ENCODE measurements around the gene RAB11FIP4.

Gene RAB11FIP4

DNA sequence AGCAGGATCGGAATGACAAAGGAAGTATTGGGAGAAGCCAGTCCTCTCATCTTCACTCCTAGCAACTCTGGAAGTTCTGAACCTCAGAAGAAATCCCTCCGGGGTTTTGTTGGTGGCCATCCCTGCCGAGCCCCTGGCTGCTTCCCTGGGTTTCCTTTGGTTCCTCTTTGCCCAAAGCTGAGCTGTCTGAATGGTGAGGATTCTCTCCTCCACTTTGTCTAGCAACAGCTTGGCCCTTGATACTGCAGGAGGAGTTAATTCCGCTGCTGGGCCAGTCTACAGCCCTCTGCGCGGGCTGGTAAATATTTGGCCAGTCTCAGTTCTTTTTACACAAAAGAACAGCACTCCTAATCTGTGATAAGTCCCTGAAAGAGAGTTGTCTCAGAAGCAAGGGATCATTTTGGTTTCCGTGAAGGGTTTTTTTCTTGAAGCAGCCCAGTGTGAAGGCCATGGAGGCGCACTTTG is 170.9 kb downstream of the RAB11FIP4 start:
- no peak overlapping the region for H3K4me3 ChIP-seq (ENCODE audit: low read depth, low read length)
- no peak for DNase-seq (ENCODE audit: low read depth)
- TF ChIP-seq, protein P1, sequence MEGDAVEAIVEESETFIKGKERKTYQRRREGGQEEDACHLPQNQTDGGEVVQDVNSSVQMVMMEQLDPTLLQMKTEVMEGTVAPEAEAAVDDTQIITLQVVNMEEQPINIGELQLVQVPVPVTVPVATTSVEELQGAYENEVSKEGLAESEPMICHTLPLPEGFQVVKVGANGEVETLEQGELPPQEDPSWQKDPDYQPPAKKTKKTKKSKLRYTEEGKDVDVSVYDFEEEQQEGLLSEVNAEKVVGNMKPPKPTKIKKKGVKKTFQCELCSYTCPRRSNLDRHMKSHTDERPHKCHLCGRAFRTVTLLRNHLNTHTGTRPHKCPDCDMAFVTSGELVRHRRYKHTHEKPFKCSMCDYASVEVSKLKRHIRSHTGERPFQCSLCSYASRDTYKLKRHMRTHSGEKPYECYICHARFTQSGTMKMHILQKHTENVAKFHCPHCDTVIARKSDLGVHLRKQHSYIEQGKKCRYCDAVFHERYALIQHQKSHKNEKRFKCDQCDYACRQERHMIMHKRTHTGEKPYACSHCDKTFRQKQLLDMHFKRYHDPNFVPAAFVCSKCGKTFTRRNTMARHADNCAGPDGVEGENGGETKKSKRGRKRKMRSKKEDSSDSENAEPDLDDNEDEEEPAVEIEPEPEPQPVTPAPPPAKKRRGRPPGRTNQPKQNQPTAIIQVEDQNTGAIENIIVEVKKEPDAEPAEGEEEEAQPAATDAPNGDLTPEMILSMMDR (IDR thresholded peaks at IDR 0.05; ENCODE audit: low read depth, low read length, missing control alignments), result no peak

DNA sequence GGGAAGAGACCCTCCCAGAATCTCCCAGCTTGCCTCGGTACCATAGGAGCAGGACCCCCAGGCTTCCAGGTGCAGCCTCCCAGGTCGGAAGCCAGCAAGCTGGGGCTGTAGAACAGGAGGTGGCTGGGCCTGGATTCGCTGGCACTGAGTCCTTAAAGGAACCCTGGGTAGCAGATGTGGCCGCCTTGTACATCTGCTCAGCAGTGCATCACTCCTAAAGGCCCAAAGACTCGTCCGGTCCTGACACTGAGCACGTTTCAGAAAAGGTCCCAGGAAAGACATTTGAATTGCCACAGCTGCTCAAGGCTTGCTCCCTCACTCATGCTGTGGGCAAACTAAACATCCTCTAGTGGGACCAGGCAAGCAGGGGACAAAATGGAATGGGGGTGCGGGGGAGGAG is 172.8 kb downstream of the RAB11FIP4 start:
- TF ChIP-seq, protein P1 (IDR thresholded peaks at IDR 0.05; ENCODE audit: low read depth, low read length, missing control alignments), result no peak
- no peak overlapping the region for H3K4me3 ChIP-seq (ENCODE audit: low read depth, low read length)
- DNase-seq (ENCODE audit: low read depth), result no peak

DNA sequence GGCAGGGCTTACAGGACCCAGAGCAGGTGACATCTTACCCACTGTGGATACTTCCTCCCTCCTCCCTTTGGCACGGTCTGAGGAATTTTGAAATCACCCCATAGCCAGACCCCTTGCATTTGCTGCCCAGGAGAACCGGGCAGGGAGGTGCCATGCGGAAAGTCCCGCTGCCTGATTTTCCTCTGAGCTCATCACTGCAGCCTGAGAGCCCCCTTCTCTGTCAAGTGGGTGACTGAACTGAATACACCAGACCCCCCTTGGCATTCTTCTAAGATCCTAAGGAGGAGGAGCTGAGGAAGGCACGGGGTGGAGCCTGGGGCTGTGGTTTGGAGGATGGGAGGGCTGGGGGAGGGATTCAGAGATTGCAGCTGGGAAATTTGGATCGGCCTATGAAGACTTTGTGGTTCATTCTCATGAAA is 173.4 kb downstream of the RAB11FIP4 start:
- TF ChIP-seq, protein P1 (IDR thresholded peaks at IDR 0.05; ENCODE audit: low read depth, low read length, missing control alignments), result no peak
- H3K4me3 ChIP-seq (ENCODE audit: low read depth, low read length), result no peak overlapping the region
- no peak for DNase-seq (ENCODE audit: low read depth)

DNA sequence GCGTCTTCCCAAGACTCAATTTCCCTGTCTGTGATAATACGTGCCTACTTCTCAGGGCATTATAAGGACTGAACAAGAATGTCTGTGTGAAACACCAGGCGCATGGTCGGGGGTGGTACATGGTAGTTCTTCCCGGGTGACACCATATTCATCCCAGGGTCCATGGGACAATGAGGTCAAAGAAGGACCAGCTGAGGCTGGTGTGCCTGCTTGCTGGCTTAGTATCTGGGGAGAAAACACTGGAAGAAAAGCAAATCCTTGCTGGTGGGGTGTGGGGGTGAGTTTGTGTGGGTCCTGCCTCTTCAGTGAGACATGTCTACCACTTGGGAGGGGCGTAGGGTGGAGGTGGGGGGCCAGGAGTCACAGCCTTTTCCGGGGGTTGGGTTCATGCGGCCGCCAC is 174.2 kb downstream of the RAB11FIP4 start:
- no peak overlapping the region for H3K4me3 ChIP-seq (ENCODE audit: low read depth, low read length)
- DNase-seq (ENCODE audit: low read depth), result no peak
- TF ChIP-seq, protein P1 (IDR thresholded peaks at IDR 0.05; ENCODE audit: low read depth, low read length, missing control alignments), result no peak

DNA sequence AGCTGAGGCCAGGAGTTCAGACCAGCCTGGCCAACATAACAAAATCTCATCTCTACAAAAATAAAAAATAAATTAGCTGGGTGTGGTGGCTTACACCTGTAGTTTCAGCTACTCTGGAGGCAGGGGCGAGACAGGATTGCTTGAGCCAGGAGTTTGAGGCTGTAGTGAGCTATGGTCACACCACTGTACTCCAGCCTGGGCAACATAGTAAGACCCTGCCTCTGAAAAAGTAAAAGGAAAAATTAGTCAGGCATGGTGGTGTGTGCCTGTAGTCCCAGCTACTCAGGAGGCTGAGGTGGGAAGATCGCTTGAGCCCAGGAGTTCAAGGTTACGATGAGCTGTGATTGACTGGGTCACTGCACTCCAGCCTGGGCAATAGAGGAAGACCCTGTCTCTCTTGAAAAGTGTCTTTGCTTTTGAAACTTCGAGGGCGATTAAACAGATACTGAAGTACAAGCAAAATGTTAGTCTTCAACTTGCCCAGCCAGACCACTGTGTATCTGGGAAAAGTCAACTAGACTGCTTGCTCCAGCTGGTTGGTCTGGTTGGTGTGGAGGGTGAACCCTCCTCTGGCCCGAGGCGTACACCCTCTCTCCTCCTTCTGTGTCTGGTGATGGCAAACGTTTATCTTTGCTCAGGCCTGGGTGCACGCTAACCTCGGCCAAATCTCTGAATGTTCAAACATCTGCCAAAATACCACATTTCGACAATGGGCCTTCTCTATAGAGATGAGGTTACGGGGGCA is 174.9 kb downstream of the RAB11FIP4 start:
- TF ChIP-seq, protein P1 (IDR thresholded peaks at IDR 0.05; ENCODE audit: low read depth, low read length, missing control alignments), result no peak
- DNase-seq (ENCODE audit: low read depth), result no peak
- H3K4me3 ChIP-seq (ENCODE audit: low read depth, low read length), result no peak overlapping the region

- DNase-seq (ENCODE audit: low read depth), result no peak
- TF ChIP-seq, protein P1 (IDR thresholded peaks at IDR 0.05; ENCODE audit: low read depth, low read length, missing control alignments), result no peak
- H3K4me3 ChIP-seq (ENCODE audit: low read depth, low read length), result no peak overlapping the region
Measured at GRCh38 chr17:31566992-31567373, 175.5 kb downstream of the RAB11FIP4 start.

- TF ChIP-seq, protein P1 (IDR thresholded peaks at IDR 0.05; ENCODE audit: low read depth, low read length, missing control alignments), result no peak
- no peak overlapping the region for H3K4me3 ChIP-seq (ENCODE audit: low read depth, low read length)
- no peak for DNase-seq (ENCODE audit: low read depth)
Measured at GRCh38 chr17:31568121-31568520, 176.6 kb downstream of the RAB11FIP4 start.
